PC-9 (cell line): ENCODE measurements around the gene TMEM87A. TPM values are rescaled to one million over a fixed set of nuclear protein-coding genes. Genes with fewer than 3 reads are reported as not detected.
"Not testable (repeated sequence)": the region's sequence is repeated elsewhere in the genome, so short reads cannot be mapped to it uniquely, and the experiment has no call there.

Experiments
- BruUV-seq: library from RNA; stranded (reverse); fragments of 400-500 nt; replicated peaks from 2 replicates; lab custom pipeline; 2021; lab: Mats Ljungman, UMichigan
- CTCF ChIA-PET: fragments of 300-600 bp; sonication (Branson Sonifier 250); formaldehyde crosslinking; loops from one replicate; lab custom pipeline; 2022; ENCODE audit warnings: antibody characterized with exemption; lab: Charles Lee
- POLR2A ChIA-PET: fragments of 300-600 bp; sonication (Branson Sonifier 250); formaldehyde crosslinking; loops from one replicate; lab custom pipeline; 2022; ENCODE audit warnings: antibody characterized with exemption; ENCODE audit not compliant: unreplicated experiment; lab: Charles Lee
- DNase-seq, 2 experiments: peaks; one replicate each; pipeline versions ENCODE4 v3.0.0 to v3.0.0-alpha.2; 2015 to 2022; ENCODE audit warnings: mixed read lengths in 1 of 2
- H2AFZ ChIP-seq: fragments of 200-600 bp; sonication (generic); 2 replicates; pipeline ENCODE4 v1.8.1; 2017; ENCODE audit warnings: antibody characterized with exemption
- H3F3A ChIP-seq: fragments of 200-600 bp; sonication (generic); 2 replicates; pipeline ENCODE4 v1.8.1; 2017; ENCODE audit warnings: antibody characterized with exemption, mild to moderate bottlenecking, low read depth; ENCODE audit not compliant: insufficient read depth
- H3K27ac ChIP-seq: fragments of 200-600 bp; sonication (generic); 2 replicates; pipeline ENCODE4 v1.6.1; 2016; ENCODE audit warnings: mixed run types
- H3K27me3 ChIP-seq: fragments of 200-600 bp; sonication (generic); 2 replicates; pipeline ENCODE4 v1.6.1; 2016; ENCODE audit warnings: low read depth, mixed run types; ENCODE audit not compliant: insufficient read depth
- H3K36me3 ChIP-seq: fragments of 200-600 bp; sonication (generic); 2 replicates; pipeline ENCODE4 v1.6.1; 2016; ENCODE audit warnings: low read depth, mixed run types
- H3K4me1 ChIP-seq: fragments of 200-600 bp; sonication (generic); replicated peaks from 2 replicates; pipeline ENCODE4 v1.6.1; 2016; ENCODE audit warnings: mixed run types; ENCODE audit not compliant: insufficient read depth
- H3K4me2 ChIP-seq: fragments of 200-600 bp; sonication (generic); 2 replicates; pipeline ENCODE4 v1.6.1; 2017; ENCODE audit warnings: mixed run types
- H3K4me3 ChIP-seq: fragments of 200-600 bp; sonication (generic); 2 replicates; pipeline ENCODE4 v1.6.1; 2016; ENCODE audit warnings: mixed run types
- H3K79me2 ChIP-seq: fragments of 200-600 bp; sonication (generic); 2 replicates; pipeline ENCODE4 v1.6.1; 2017; ENCODE audit warnings: low read depth, mixed run types
- H3K9me2 ChIP-seq: fragments of 200-600 bp; sonication (generic); 2 replicates; pipeline ENCODE4 v1.8.1; 2017; ENCODE audit warnings: mild to moderate bottlenecking; ENCODE audit not compliant: insufficient read depth
- H3K9me3 ChIP-seq: fragments of 200-600 bp; sonication (generic); 2 replicates; pipeline ENCODE4 v1.8.1; 2016; ENCODE audit warnings: low read depth; ENCODE audit not compliant: insufficient read depth
- H4K20me1 ChIP-seq: fragments of 200-600 bp; sonication (generic); 2 replicates; pipeline ENCODE4 v1.8.1; 2017; ENCODE audit not compliant: insufficient read depth
- EZH2 ChIP-seq: fragments of 200-600 bp; sonication (generic); IDR thresholded peaks from 2 replicates; pipeline ENCODE4 v1.8.0; 2017; ENCODE audit warnings: antibody characterized with exemption, low read depth
- intact Hi-C: fragments of 100-400 bp; cut with micrococcal nuclease; formaldehyde crosslinking; loops from one replicate; pipeline ENCODE4 v1.10.0; 2022; ENCODE audit not compliant: unreplicated experiment
- total RNA-seq: library from RNA; stranded (reverse); gene quantifications from 2 replicates; pipeline ENCODE4 v1.2.3, GENCODE V29; 2021
- TF ChIP-seq, protein P1 (sequence below): fragments of 200-600 bp; sonication (generic); conservative IDR thresholded peaks from 2 replicates; pipeline ENCODE4 v1.6.1; 2017; ENCODE audit warnings: mixed run types, antibody characterized with exemption, mild to moderate bottlenecking, moderate library complexity

Gene TMEM87A
- total RNA-seq, 1 experiment from 2014 or later = 45.1 TPM

DNA sequence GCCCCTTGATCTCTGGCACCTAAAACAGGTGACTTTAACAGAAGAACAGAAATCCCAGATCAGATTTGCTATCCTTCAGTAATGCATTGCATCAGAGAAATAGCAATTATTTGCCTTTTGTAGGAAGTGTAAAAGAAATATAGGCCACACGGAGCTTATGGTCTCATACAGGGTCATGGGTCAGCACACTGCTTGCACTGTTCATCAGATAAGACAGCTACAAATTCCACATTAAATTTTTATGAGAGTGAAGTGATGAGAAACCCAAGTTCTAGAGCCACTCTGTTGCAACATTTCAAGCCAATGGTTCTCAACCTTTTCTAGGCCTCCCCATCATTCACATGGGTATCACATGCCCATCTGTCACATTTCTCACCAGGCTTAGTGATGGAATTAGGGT, 33.4 kb upstream of the TMEM87A start:
- H3K79me2 ChIP-seq = no peaks in the 10 kb centered on the region
- no peak overlapping the region for H2AFZ ChIP-seq
- peaks cover 16% of the 10 kb centered on the region for H3K4me1 ChIP-seq
- no peak overlapping the region for H3K4me3 ChIP-seq
- CTCF ChIA-PET = no interaction called here
- H4K20me1 ChIP-seq = no peaks in the 10 kb centered on the region
- intact Hi-C loops = no loop called here
- H3K27ac ChIP-seq = no peak overlapping the region
- no peak overlapping the region for H3K4me2 ChIP-seq
- no peaks in the 10 kb centered on the region for H3K27me3 ChIP-seq
- POLR2A ChIA-PET = no interaction called here
- BruUV-seq = no TSS peak
- TF ChIP-seq, protein P1, sequence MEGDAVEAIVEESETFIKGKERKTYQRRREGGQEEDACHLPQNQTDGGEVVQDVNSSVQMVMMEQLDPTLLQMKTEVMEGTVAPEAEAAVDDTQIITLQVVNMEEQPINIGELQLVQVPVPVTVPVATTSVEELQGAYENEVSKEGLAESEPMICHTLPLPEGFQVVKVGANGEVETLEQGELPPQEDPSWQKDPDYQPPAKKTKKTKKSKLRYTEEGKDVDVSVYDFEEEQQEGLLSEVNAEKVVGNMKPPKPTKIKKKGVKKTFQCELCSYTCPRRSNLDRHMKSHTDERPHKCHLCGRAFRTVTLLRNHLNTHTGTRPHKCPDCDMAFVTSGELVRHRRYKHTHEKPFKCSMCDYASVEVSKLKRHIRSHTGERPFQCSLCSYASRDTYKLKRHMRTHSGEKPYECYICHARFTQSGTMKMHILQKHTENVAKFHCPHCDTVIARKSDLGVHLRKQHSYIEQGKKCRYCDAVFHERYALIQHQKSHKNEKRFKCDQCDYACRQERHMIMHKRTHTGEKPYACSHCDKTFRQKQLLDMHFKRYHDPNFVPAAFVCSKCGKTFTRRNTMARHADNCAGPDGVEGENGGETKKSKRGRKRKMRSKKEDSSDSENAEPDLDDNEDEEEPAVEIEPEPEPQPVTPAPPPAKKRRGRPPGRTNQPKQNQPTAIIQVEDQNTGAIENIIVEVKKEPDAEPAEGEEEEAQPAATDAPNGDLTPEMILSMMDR = no peak
- TF ChIP-seq EZH2 = no peak
- DNase-seq = peak in 1 of 2 experiments; percentile 42
- H3K9me3 ChIP-seq = no peaks in the 10 kb centered on the region
- no peaks in the 10 kb centered on the region for H3K9me2 ChIP-seq
- peaks cover 11% of the 10 kb centered on the region for H3F3A ChIP-seq
- no peaks in the 10 kb centered on the region for H3K36me3 ChIP-seq

DNA sequence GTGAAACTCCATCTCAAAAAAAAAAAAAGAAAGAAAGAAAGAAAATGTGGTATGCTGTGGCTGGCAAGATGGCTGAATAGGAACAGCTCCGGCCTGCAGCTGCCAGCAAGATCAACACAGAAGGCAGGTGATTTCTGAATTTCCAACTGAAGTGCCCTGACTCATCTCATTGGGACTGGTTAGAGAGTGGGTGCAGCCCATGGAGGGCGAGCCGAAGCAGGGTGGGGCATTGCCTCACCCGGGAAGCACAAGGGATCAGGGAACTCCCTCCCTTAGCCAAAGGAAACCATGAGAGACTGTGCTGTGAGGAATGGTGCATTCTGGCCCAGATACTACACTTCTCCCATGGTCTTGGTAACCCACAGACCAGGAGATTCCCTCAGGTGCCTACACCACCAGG, 27.8 kb upstream of the TMEM87A start:
- BruUV-seq, H3K4me1 ChIP-seq, H3K4me3 ChIP-seq, CTCF ChIA-PET, H3K27me3 ChIP-seq, H3K27ac ChIP-seq, intact Hi-C loops, H3K9me2 ChIP-seq, H4K20me1 ChIP-seq, POLR2A ChIA-PET, H3K79me2 ChIP-seq, H2AFZ ChIP-seq, H3F3A ChIP-seq, H3K4me2 ChIP-seq, H3K9me3 ChIP-seq, DNase-seq, H3K36me3 ChIP-seq: not testable (repeated sequence)

DNA sequence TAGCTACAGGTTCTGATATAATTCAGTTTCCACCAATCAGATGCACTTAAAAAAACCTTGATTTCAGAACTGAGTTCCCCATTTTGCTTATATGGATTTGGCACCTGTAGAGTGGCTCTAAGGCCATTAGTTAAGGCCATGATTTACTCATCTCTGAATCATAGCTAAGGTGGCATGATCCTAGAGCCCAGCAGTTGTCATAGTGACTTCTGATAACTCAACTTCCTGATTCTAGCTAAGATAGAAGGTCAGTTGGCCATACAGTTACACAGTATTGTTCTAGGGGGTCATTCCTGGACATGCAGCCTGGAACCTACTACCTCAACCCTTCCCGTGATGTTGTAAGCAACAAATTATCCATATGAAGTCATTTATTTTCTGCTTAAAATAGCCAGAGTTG, 15.9 kb upstream of the TMEM87A start:
- peak in 1 of 2 experiments; percentile 44 for DNase-seq
- H3K27ac ChIP-seq = no peak overlapping the region

More for the DNA sequence above, 15.9 kb upstream of the TMEM87A start:
- Histone ChIP-seq H3K4me3 (no peak overlapping the region), H4K20me1 (no peaks in the 10 kb centered on the region), H3K9me2 (no peaks in the 10 kb centered on the region), H3K9me3 (no peaks in the 10 kb centered on the region), H3K27me3 (no peaks in the 10 kb centered on the region), H2AFZ (no peak overlapping the region), H3K79me2 (no peaks in the 10 kb centered on the region), H3K4me2 (no peak overlapping the region), H3F3A (no peaks in the 10 kb centered on the region), H3K36me3 (no peaks in the 10 kb centered on the region), H3K4me1 (0 out of 2 replicates have a peak, but pooled peaks cover 6% of the 10 kb centered on the region)
- CTCF ChIA-PET = no interaction called here
- POLR2A ChIA-PET = interaction anchor here (0.6 to 0.7 kb wide), 2 partner anchors 10 to 15 kb away, joined by 4 to 5 read pairs; no protein-coding TSS in a partner anchor
- TF ChIP-seq, protein P1 = no peak
- intact Hi-C loops = no loop called here
- BruUV-seq = no TSS peak
